WI38 (cell line): ENCODE data around the gene ASB12.
"Not testable (repeated sequence)": the region's sequence is repeated elsewhere in the genome, so short reads cannot be mapped to it uniquely, and the experiment has no call there.

Source experiments
- H3K4me3 ChIP-seq: 2 replicates; pipeline ENCODE4 v1.5.1; 2011; ENCODE audit warnings: low read depth, mild to moderate bottlenecking, control low read depth, low read length
- CTCF ChIP-seq: IDR thresholded peaks from 2 replicates; pipeline ENCODE4 v1.5.1; 2012; ENCODE audit warnings: low read depth, mild to moderate bottlenecking, control low read depth, low read length

ASB12 gene, protein sequence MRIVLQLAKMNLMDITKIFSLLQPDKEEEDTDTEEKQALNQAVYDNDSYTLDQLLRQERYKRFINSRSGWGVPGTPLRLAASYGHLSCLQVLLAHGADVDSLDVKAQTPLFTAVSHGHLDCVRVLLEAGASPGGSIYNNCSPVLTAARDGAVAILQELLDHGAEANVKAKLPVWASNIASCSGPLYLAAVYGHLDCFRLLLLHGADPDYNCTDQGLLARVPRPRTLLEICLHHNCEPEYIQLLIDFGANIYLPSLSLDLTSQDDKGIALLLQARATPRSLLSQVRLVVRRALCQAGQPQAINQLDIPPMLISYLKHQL

GRCh38 chrX:64230123-64230970 is at the start of gene ASB12:
ASB12 (minus strand) TSS chrX:64230607; CDS start chrX:64225650, 4,957 bp downstream.
- no peak within 1 kb of the TSS for H3K4me3 ChIP-seq
- no peak for TF ChIP-seq CTCF

DNA sequence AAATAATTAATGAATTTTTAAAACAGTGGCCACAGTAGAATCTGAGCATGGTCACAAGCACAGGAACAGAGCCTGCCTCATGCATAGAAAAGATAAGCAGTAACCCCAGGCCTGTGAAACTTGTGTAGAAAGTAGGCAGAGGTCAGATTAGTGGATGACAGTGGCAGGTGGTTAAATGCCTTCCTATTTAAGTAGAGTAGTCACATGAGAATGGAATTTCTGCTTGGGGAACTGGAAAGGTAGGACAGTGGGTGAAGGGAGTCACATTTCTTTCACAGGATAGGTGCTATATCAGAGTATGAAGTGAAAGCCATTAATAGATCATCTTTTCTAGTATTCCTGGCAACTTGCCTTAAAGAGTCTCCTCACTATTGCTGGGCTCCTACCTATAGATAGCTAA is 34.9 kb upstream of the ASB12 start:
- TF ChIP-seq CTCF: no peak
- no peak overlapping the region for H3K4me3 ChIP-seq

GRCh38 chrX:64229154-64229553 is 1.3 kb downstream of the ASB12 start:
- no peak overlapping the region for H3K4me3 ChIP-seq
- TF ChIP-seq CTCF: no peak

GRCh38 chrX:64218023-64218422 is 12.4 kb downstream of the ASB12 start:
- no peak overlapping the region for H3K4me3 ChIP-seq
- TF ChIP-seq CTCF: no peak

GRCh38 chrX:64213989-64214388 is 16.4 kb downstream of the ASB12 start:
- H3K4me3 ChIP-seq: not testable (repeated sequence)

- no peak for TF ChIP-seq CTCF
- H3K4me3 ChIP-seq: peak overlapping the region; percentile 65
Observed at GRCh38 chrX:64206556-64207162, 23.7 kb downstream of the ASB12 start.

- peak overlapping the region; percentile 65 for H3K4me3 ChIP-seq
- TF ChIP-seq CTCF: no peak
Observed at GRCh38 chrX:64205735-64206501, 24.5 kb downstream of the ASB12 start.
